OCI-LY1 (cell line): ENCODE measurements around the gene APC2.

Experiments
- CTCF ChIP-seq: fragments of 200-600 bp; sonication (generic), shearing (Covaris generic); IDR thresholded peaks from 2 replicates; pipeline ENCODE4 v1.5.1; 2017; ENCODE audit warnings: mild to moderate bottlenecking, antibody characterized with exemption, low read length, moderate library complexity, mixed read lengths
- EZH2 ChIP-seq: fragments of 200-600 bp; sonication (generic), shearing (Covaris generic); IDR thresholded peaks from 2 replicates; pipeline ENCODE4 v1.8.0; 2017; ENCODE audit warnings: borderline replicate concordance, mixed run types, mild to moderate bottlenecking, antibody characterized with exemption, low read length, moderate library complexity, mixed read lengths

- TF ChIP-seq CTCF: no peak
- no peak for TF ChIP-seq EZH2
Observed at GRCh38 chr19:1472231-1473084, 22.5 kb downstream of the APC2 start.
